NK-92 treated with Interleukin-12 subunit alpha and Interleukin-12 subunit beta, amount 100 ng/mL, for 24 hours (cell line): ENCODE results near the gene KANSL1L.
"Not testable (repeated sequence)": the region's sequence is repeated elsewhere in the genome, so short reads cannot be mapped to it uniquely, and the experiment has no call there.

Experiments
- DNase-seq: peaks from one replicate; lab custom pipeline; 2025; lab: John Stamatoyannopoulos, UW

Gene KANSL1L

GRCh38 chr2:210171309-210172218 is at the start of gene KANSL1L:
Gene KANSL1L, minus strand, starts transcription at chr2:210171409. Its CDS starts 16,827 bp downstream, at chr2:210154582.
- peak; percentile 91 for DNase-seq

GRCh38 chr2:210215120-210215519 is 43.9 kb upstream of the KANSL1L start:
- DNase-seq, result no peak

DNA sequence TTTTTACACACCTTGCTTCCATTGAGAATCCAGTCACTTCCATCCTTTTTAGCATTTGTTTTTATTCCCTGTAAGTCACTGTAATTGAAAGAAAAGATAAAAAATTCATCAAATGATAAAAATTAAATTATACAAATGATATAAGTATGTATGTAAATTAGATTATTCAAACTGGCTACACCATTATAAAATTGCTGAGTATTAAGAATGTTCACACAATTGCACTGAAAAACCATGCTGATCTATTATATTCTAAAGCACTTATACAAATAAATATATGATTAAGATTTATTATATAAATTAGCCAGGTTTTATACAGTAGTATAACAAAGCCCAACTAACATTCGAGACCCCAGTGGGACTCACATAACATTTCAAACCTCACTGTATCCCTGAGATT is 39.0 kb upstream of the KANSL1L start:
- DNase-seq, result no peak

GRCh38 chr2:210207929-210208328 is 36.7 kb upstream of the KANSL1L start:
- no peak for DNase-seq

DNA sequence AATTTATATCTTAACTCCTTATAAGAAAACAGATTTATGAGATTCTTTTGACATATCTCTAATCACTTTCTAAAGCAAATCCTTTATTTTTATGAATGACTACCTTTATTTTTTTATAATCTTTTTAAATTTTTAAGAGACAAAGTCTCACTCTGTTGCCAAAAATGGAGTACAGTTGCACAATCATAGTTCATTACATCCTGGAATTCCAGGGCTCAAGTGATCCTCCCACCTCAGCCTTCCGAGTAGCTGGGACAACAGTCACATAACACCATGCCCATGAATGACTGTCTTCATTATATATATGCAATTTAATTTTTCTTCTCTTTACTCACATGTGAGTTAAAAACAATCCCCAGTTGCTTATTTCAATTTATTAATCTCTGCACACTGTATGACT is 32.3 kb upstream of the KANSL1L start:
- no peak for DNase-seq

DNA sequence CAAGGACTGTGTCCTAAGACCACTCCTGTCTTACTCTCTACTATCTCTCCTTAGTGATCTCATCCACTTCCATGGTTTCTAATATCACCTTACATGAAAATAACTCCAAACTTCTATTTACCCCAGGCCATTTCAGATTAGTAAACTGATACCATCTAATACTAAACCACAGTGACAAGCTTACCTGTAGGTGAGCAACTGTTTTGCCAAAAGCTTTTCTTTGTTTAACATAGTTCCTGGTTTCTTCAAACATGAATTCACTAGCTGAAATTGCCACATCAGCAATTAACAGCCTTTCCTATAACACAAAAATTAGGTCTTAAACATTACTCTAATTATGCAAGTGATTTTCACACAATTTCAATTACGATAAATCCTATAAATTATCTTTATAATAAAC is 31.9 kb upstream of the KANSL1L start:
- no peak for DNase-seq

- DNase-seq, result no peak
Observed at GRCh38 chr2:210199854-210200253, 28.6 kb upstream of the KANSL1L start.

GRCh38 chr2:210199186-210199765 is 28.1 kb upstream of the KANSL1L start:
- DNase-seq, result no peak

DNA sequence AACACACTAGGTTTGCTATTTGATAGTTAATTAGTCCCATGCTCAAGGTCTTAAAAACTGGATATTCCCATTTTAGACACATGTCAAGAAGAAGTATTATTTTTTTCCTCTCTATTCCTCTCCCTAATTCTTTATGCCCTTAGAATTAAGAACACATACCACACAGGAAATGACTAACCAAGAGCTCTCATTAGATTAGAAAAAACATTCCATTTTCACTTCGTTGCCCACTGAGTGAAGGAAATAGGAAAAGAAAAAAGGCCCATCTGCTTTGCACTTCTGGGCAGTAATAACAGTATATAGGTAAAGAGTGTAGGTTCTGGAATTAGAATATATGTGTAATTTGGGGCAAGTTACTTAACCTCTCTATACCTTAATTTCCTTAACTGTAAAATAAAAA is 27.1 kb upstream of the KANSL1L start:
- DNase-seq, result no peak

- no peak for DNase-seq
Observed at GRCh38 chr2:210197720-210198119, 26.5 kb upstream of the KANSL1L start.

GRCh38 chr2:210195101-210195852 is 24.1 kb upstream of the KANSL1L start:
- no peak for DNase-seq

GRCh38 chr2:210190345-210190744 is 19.1 kb upstream of the KANSL1L start:
- no peak for DNase-seq

DNA sequence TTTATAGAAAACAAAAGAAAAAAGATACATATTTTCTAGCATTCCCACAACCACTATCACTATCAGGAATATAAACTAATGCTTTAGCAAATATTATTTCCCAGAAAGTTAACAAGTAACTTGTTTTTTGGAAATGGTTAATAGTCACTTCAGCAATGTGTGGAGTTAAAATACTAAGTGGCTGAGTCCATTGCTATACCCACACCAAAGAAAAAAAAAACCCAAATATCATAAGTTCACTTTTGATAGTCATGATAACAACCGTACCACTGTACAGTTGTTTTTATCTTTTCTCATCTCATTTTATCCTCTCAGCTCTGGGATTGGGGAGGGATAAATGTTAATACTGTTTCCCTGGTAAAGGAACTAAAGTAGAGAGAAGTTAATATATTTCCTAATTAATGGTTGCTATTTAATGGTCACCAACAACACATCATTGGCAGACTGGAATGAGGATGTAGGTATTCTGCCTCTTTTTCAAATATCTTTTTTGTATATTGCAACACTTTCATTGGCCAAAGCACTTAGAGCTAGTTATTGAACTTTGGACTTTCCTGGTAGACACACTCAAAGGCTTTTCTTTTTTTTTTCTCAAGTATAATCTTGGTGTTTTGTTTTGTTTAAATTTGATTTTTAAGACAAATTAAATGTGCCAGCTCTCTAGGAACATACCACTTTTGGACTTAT is 18.4 kb upstream of the KANSL1L start:
- no peak for DNase-seq

- no peak for DNase-seq
Observed at GRCh38 chr2:210188755-210189154, 17.5 kb upstream of the KANSL1L start.

GRCh38 chr2:210188190-210188589 is 17.0 kb upstream of the KANSL1L start:
- no peak for DNase-seq

DNA sequence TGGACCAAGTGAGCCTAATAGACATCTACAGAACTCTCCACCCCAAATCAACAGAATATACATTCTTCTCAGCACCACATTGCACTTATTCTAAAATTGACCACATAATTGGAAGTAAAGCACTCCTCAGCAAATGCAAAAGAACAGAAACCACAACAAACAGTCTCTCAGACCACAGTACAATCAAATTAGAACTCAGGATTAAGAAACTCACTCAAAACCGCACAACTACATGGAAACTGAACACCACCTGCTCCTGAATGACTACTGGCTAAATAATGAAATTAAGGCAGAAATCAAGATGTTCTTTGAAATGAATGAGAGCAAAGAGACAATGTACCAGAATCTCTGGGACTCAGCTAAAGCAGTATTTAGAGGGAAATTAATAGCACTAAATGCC is 12.7 kb upstream of the KANSL1L start:
- DNase-seq, result not testable (repeated sequence)

DNA sequence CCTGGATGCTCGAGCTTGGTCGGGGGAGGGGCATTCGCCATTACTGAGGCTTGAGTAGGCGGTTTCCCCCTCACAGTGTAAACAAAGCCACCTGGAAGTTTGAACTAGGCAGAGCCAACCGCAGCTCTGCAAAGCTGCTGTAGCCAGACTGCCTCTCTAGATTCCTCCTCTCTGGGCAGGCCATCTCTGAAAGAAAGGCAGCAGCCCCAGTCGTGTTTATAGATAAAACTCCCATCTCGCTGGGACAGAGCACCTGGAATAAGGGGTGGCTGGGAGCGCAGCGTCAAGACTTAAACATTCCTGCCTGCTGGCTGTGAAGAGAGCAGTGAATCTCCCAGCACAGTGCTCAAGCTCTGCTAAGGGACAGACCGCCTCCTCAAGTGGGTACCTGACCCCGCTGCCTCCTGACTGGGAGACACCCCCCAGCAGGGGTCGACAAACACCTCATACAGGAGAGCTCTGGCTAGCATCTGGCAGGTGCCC is 10.4 kb upstream of the KANSL1L start:
- not testable (repeated sequence) for DNase-seq

GRCh38 chr2:210181033-210181605 is 9.9 kb upstream of the KANSL1L start:
- DNase-seq, result not testable (repeated sequence)

GRCh38 chr2:210180477-210180876 is 9.3 kb upstream of the KANSL1L start:
- DNase-seq, result no peak

GRCh38 chr2:210179351-210179990 is 8.3 kb upstream of the KANSL1L start:
- DNase-seq, result no peak

DNA sequence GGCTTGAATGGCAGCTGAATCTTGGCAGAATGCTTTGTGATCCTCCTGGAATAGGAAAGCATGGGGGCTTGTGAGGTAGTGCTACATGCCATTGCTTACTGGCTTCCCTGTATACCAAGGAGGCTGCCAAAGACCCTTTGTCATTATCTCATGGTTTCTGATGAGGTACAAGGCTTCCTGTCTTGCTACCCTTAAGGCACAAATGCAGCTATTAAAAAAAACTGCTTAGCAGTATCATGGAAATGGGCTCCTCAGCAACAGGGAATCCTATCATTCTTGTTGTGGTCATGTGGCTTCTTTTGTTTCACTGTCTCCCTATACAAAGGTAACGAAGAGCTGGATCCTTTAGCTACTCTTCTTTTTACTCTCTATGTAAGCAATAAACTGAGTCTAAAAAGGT is 6.6 kb upstream of the KANSL1L start:
- no peak for DNase-seq
